ENCODE results near the gene NADSYN1. TPM values are rescaled to one million over a fixed set of nuclear protein-coding genes. Genes with fewer than 3 reads are reported as not detected.
"Not testable (repeated sequence)": the region's sequence is repeated elsewhere in the genome, so short reads cannot be mapped to it uniquely, and the experiment has no call there.

The NADSYN1 gene
- total and polyA plus RNA-seq, 10 donors: 68.4 to 137 (median 105) TPM

DNA sequence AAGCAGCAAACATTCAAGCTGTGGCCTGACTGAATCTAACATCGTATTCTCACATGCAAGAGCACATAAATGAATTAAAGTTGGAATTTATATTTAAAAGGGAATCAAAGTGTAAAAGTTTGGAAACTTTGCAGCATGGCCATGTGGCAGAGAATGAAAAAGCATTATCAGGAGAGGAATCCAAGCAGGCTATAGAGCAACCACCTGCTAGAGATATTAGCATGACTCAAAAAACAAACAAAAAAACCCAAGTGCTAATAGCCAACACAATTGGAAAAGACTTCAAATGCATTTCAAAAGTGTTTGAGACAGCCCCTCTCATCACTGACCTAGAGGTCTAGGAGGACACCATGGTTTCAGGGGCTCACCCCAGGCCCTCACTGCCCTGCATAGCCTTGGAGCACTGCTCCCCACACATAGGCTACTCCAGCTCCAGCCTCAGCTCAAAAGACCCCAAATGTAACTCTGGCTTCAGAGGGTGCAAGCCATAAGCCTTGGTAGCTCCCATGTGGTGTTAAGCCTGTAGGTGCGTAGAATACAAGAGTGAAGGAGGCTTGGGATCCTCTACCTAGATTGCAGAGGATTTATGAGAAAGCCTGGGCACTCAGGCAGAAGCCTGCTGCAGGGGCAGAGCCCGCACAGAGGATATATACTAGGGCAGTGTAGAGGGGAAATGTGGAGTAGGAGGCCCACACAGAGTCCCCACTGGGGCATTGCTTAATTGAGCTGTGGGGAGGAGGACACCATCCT is 72.4 kb downstream of the NADSYN1 start:
- Histone ChIP-seq H3K27me3 (replicated peaks in 1 of 7) (no peaks in the 10 kb centered on the region), H3K4me1 (no peaks in the 10 kb centered on the region), H3K27ac (no peak overlapping the region), H3K9me3 (no peaks in the 10 kb centered on the region), H3K4me3 (no peak overlapping the region), H3K36me3 (no peaks in the 10 kb centered on the region)
- 64 to 82% (median 64%) methylated on average over 3 of the region's 3 CpGs for WGBS, 5 donors
- TF ChIP-seq, protein P1, sequence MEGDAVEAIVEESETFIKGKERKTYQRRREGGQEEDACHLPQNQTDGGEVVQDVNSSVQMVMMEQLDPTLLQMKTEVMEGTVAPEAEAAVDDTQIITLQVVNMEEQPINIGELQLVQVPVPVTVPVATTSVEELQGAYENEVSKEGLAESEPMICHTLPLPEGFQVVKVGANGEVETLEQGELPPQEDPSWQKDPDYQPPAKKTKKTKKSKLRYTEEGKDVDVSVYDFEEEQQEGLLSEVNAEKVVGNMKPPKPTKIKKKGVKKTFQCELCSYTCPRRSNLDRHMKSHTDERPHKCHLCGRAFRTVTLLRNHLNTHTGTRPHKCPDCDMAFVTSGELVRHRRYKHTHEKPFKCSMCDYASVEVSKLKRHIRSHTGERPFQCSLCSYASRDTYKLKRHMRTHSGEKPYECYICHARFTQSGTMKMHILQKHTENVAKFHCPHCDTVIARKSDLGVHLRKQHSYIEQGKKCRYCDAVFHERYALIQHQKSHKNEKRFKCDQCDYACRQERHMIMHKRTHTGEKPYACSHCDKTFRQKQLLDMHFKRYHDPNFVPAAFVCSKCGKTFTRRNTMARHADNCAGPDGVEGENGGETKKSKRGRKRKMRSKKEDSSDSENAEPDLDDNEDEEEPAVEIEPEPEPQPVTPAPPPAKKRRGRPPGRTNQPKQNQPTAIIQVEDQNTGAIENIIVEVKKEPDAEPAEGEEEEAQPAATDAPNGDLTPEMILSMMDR (IDR thresholded peaks at IDR 0.05 in 8 of 11, conservative IDR thresholded peaks at IDR 0.05 in 3 of 11): no peak
- no peak for TF ChIP-seq POLR2AphosphoS5 (IDR thresholded peaks at IDR 0.05)
- no peak for DNase-seq
- intact Hi-C loops (cut with DNase I; ENCODE audit: low total_unique reads): no loop called here

DNA sequence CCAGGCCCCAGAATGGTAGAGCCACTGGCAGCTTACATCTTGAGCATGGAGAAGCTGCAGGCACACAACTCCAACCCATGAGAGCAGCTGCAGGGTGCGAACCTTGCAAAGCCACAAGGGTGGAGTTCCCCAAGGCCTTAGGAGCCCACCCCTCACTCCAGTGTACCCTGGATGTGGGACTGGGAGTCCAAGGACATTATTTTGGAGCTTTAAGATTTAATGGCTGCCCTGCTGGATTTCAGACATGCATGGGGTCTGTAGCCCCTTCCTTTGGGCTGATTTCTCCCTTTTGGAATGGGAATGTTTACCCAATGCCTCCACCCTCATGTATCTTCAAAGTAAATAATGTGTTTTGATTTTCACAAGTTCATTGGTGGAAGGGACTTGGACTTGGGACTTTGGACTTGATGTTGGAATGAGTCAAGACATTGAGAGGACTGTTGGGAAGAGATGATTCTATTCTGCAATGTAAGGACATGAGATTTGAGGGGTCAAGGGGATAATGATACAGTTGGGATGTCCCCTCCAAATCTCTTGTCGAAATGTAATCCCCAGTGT is 73.0 kb downstream of the NADSYN1 start:
- H3K27ac ChIP-seq: no peak overlapping the region
- H3K27me3 ChIP-seq (replicated peaks in 1 of 7): no peaks in the 10 kb centered on the region
- intact Hi-C loops (cut with DNase I; ENCODE audit: low total_unique reads): no loop called here
- H3K36me3 ChIP-seq: no peaks in the 10 kb centered on the region
- H3K9me3 ChIP-seq: no peaks in the 10 kb centered on the region
- no peak overlapping the region for H3K4me3 ChIP-seq
- 63 to 88% (median 76%) methylated on average over 1 to 2 of the region's 2 CpGs for WGBS, 5 donors
- no peaks in the 10 kb centered on the region for H3K4me1 ChIP-seq
- no peak for TF ChIP-seq POLR2AphosphoS5 (IDR thresholded peaks at IDR 0.05)
- TF ChIP-seq POLR2A (IDR thresholded peaks at IDR 0.05): no peak
- TF ChIP-seq, protein P1 (IDR thresholded peaks at IDR 0.05 in 8 of 11, conservative IDR thresholded peaks at IDR 0.05 in 3 of 11): no peak
- no peak for DNase-seq

DNA sequence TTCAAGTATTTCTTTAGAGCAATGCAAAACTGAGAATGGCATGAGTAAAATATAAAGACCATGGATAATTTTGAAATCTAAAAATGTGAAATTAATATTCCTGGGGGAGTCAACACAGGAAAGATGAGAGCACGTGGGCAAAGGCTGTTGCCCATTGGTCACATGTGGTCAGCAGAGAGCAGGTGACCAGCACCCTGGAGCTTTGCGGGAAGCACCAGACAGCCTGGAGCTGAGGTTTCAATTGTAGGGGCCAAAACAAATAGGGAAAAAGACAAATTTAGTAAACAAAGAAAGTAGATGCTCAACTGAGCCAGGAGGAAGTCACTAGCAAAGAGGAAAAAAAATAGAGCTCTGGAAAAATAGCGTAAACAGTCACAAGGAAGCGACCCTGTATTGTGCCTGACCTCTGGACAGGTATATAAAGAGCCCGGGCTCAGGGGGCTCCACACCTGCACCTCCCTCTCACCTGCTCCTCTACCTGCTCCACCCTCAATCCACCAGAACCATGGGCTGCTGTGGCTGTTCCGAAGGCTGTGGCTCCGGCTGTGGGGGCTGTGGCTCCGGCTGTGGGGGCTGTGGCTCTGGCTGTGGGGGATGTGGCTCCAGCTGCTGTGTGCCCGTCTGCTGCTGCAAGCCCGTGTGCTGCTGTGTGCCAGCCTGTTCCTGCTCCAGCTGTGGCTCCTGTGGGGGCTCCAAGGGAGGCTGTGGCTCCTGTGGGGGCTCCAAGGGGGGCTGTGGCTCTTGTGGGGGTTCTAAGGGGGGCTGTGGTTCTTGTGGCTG is 74.0 kb downstream of the NADSYN1 start, which contains the start of gene KRTAP5-7:
Gene KRTAP5-7 (plus strand): TSS at position 472 of the 780 bp plus-strand sequence. CDS start 34 bp downstream, at position 506.
- H3K27ac ChIP-seq; H3K36me3 ChIP-seq; DNase-seq; H3K9me3 ChIP-seq; intact Hi-C loops (cut with DNase I; ENCODE audit: low total_unique reads); H3K27me3 ChIP-seq (replicated peaks in 1 of 7); H3K4me1 ChIP-seq; H3K4me3 ChIP-seq: not testable (repeated sequence)
- 45 to 59% (median 48%) methylated on average over 7 to 10 of the region's 10 CpGs for WGBS, 5 donors

DNA sequence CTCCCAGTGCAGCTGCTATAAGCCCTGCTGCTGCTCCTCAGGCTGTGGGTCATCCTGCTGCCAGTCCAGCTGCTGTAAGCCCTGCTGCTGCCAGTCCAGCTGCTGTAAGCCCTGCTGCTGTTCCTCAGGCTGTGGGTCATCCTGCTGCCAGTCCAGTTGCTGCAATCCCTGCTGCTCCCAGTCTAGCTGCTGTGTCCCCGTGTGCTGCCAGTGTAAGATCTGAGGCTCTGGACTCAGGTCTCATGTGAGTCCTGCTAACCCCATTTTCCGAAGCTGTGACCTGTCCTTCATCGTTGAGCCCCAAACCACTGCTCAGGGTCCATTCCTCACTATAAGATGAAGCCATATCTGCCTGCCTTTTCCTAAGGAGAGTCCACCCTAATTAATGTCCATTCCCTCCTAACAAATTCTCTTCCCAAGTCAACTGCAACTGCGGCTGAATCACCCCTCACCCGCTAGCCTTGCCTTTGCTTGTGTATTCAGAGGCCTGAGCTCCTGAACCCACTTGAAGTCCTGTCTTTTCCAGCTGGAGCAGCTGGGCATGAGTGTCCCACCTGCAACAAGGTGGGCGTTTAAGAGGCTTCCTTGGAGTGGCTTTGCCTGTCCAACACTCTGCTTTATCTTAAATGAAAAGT is 74.7 kb downstream of the NADSYN1 start:
- H3K9me3 ChIP-seq: no peaks in the 10 kb centered on the region
- no peak for DNase-seq
- H3K36me3 ChIP-seq: no peaks in the 10 kb centered on the region
- H3K4me3 ChIP-seq: no peak overlapping the region
- TF ChIP-seq POLR2A (IDR thresholded peaks at IDR 0.05): no peak
- no peak for TF ChIP-seq POLR2AphosphoS5 (IDR thresholded peaks at IDR 0.05)
- TF ChIP-seq, protein P1 (IDR thresholded peaks at IDR 0.05 in 8 of 11, conservative IDR thresholded peaks at IDR 0.05 in 3 of 11): no peak
- intact Hi-C loops (cut with DNase I; ENCODE audit: low total_unique reads): no loop called here
- H3K4me1 ChIP-seq: no peaks in the 10 kb centered on the region
- 83 to 93% (median 88%) methylated on average over 6 of the region's 6 CpGs for WGBS, 5 donors
- no peak overlapping the region for H3K27ac ChIP-seq
- H3K27me3 ChIP-seq (replicated peaks in 1 of 7): no peaks in the 10 kb centered on the region

All from spleen (tissue), 11 donors.